ENCODE results near the gene UPK2. TPM values are rescaled to one million over a fixed set of nuclear protein-coding genes. Genes with fewer than 3 reads are reported as not detected.

The UPK2 gene
- total RNA-seq, 1 donor from 2014 or later = 2.2 TPM

DNA sequence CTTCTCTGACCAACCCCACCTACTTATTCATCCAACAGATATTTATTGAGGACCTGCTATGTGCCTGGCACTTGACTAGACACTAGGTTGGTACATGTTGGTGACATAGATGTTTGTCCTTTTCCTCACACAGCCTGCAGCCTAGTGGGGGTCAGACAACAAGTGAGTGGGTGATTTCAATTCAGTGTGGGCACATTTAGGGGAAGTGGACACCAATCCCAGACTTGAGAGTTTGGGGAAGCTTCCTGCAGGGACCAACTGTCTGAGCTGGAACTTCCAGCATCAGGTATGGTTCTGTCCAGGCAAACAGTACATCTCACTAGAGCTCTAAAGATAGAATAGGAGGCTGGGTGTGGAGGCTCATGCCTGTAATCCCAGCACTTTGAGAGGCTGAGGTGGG is 24.5 kb upstream of the UPK2 start:
- TF ChIP-seq, protein P1, sequence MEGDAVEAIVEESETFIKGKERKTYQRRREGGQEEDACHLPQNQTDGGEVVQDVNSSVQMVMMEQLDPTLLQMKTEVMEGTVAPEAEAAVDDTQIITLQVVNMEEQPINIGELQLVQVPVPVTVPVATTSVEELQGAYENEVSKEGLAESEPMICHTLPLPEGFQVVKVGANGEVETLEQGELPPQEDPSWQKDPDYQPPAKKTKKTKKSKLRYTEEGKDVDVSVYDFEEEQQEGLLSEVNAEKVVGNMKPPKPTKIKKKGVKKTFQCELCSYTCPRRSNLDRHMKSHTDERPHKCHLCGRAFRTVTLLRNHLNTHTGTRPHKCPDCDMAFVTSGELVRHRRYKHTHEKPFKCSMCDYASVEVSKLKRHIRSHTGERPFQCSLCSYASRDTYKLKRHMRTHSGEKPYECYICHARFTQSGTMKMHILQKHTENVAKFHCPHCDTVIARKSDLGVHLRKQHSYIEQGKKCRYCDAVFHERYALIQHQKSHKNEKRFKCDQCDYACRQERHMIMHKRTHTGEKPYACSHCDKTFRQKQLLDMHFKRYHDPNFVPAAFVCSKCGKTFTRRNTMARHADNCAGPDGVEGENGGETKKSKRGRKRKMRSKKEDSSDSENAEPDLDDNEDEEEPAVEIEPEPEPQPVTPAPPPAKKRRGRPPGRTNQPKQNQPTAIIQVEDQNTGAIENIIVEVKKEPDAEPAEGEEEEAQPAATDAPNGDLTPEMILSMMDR (IDR thresholded peaks at IDR 0.05; ENCODE audit: unreplicated experiment) = no peak
- no peak for DNase-seq (ENCODE audit: low spot score in 2 of 2, unreplicated experiment in 2 of 2)
- no peaks in the 10 kb centered on the region for H3K36me3 Mint-ChIP-seq
- H3K9me3 Mint-ChIP-seq = no peaks in the 10 kb centered on the region
- H3K4me1 Mint-ChIP-seq = peaks cover 20% of the 10 kb centered on the region
- H3K27me3 Mint-ChIP-seq (ENCODE audit: low read depth) = no peaks in the 10 kb centered on the region
- no peak overlapping the region for H3K4me3 Mint-ChIP-seq
- H3K27ac Mint-ChIP-seq = no peak overlapping the region

DNA sequence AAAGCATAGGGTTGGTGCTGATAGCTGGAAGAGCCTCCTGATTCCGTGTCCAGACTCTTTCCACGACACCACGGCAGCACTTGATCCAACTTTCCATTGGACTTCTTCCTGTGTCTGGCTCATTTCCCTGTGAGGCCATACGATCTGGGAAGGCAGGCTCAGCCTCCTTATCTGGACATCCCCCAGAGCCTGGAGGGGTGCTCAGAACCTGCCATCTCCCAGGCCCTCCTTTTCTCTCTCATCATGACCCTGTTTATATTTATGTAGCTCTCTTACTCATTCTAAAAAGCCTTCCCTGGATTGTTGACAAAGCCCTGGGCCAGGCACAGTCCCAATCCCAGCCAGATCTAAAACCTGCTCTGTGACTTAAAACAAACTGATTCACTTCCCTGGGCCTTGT is 22.6 kb upstream of the UPK2 start:
- TF ChIP-seq, protein P1 (IDR thresholded peaks at IDR 0.05; ENCODE audit: unreplicated experiment) = no peak
- Mint-ChIP-seq H3K27ac (peak overlapping the region; percentile 75), H3K27me3 (ENCODE audit: low read depth) (no peaks in the 10 kb centered on the region), H3K36me3 (no peaks in the 10 kb centered on the region), H3K4me1 (peaks cover 11% of the 10 kb centered on the region), H3K9me3 (no peaks in the 10 kb centered on the region), H3K4me3 (no peak overlapping the region)
- DNase-seq (ENCODE audit: low spot score in 2 of 2, unreplicated experiment in 2 of 2) = no peak

DNA sequence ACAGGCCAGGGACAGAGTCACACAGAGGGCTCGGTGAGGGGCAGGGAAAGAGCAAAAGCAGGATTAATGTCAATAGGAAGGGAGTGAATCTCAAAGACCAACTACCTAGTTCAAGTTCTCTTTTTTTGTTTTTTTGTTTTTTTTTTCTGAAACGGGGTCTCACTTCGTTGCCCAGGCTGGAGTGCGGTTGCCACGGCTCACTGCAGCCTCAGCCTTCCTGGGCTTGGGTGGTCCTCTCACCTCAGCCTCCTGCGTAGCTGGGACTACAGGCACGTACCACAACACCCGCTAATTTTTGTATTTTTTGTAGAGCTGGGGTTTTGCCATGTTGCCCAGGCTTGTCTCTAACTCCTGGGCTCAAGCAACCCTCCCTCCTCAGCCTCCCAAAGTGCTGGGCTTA is 20.7 kb upstream of the UPK2 start:
- TF ChIP-seq, protein P1 (IDR thresholded peaks at IDR 0.05; ENCODE audit: unreplicated experiment) = no peak
- no peaks in the 10 kb centered on the region for H3K9me3 Mint-ChIP-seq
- no peak for DNase-seq (ENCODE audit: low spot score in 2 of 2, unreplicated experiment in 2 of 2)
- no peak overlapping the region for H3K4me3 Mint-ChIP-seq
- peaks cover 22% of the 10 kb centered on the region for H3K4me1 Mint-ChIP-seq
- no peaks in the 10 kb centered on the region for H3K27me3 Mint-ChIP-seq (ENCODE audit: low read depth)
- no peak overlapping the region for H3K27ac Mint-ChIP-seq
- H3K36me3 Mint-ChIP-seq = no peaks in the 10 kb centered on the region

DNA sequence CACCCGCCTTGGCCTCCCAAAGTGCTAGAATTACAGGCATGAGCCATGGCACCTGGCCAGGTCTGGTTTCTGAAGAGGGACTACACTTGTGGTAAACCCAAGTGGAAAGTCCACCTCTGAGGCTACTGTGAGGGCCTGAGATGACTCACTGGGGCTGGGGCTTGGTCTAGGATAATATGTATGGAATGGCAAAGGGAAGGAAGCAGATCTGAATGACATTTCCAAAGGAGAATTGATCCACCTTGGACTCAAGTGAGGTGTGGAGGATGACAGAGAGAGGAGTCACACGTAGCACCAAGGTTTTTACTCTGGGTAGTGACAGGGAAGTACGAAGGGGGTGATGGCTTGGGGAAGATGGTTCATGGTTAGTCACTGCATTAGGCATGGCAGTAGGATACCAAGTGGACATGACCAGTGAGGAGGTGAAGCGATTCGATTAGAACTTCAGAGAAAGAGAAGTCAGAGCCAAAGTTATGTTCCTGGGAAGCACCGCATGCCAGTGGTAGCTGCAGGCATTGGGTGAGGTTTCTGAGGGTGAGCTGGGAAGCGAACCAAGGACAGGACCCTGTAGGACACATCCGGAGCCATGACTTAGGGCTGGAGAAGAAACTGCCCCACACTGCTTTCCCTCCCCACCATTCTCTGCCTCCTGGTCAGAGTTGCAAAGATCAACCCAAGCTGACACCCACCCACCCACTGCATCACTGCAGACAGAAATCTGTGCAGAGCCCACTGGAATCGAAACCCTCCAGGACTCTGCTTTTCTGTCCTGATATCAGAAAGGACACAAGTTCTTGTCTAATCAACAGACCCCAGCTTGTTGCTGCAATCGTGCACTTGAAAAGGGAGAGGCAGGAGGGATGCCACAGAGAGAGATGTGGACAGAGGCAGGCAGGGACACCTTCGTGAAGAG is 17.4 kb upstream of the UPK2 start:
- Mint-ChIP-seq H3K4me1 (peaks cover 17% of the 10 kb centered on the region), H3K27ac (peak overlapping the region; percentile 28), H3K36me3 (no peaks in the 10 kb centered on the region), H3K9me3 (no peaks in the 10 kb centered on the region), H3K4me3 (no peak overlapping the region), H3K27me3 (ENCODE audit: low read depth) (no peaks in the 10 kb centered on the region)
- TF ChIP-seq, protein P1 (IDR thresholded peaks at IDR 0.05; ENCODE audit: unreplicated experiment) = no peak
- no peak for DNase-seq (ENCODE audit: low spot score in 2 of 2, unreplicated experiment in 2 of 2)

DNA sequence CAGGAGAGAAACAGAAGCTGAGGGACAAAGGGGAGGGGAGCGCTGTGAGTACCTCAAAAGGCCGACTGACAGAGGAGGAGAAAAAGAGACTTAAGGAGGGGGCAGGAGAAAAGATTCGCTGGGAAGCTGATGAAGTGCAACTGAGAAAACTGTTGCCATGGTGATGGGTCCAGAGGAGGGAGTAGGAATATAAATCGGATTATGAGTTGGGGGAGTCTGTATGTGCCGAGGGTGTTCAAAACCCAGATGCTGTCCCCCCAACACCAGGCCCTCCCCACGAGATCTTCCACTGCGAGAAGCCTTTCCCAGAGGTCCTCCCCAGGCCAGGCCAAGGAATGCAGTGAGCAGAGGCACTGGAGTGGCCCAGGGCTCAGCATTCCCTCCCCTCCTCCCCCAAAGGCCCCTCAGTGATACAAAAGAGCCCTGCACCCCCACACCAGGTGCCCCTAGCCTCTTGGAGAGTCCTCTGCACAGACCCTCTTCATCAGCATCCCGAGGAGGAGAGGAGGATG is 16.6 kb upstream of the UPK2 start:
- TF ChIP-seq, protein P1 (IDR thresholded peaks at IDR 0.05; ENCODE audit: unreplicated experiment) = no peak
- peaks cover 17% of the 10 kb centered on the region for H3K4me1 Mint-ChIP-seq
- no peaks in the 10 kb centered on the region for H3K36me3 Mint-ChIP-seq
- H3K4me3 Mint-ChIP-seq = no peak overlapping the region
- H3K9me3 Mint-ChIP-seq = no peaks in the 10 kb centered on the region
- peak overlapping the region; percentile 28 for H3K27ac Mint-ChIP-seq
- no peaks in the 10 kb centered on the region for H3K27me3 Mint-ChIP-seq (ENCODE audit: low read depth)
- no peak for DNase-seq (ENCODE audit: low spot score in 2 of 2, unreplicated experiment in 2 of 2)

Measured in mesothelial cell of epicardium (in vitro differentiated cells).